GM23338 (cell line): ENCODE measurements around the gene HK1. TPM values are rescaled to one million over a fixed set of nuclear protein-coding genes. Genes with fewer than 3 reads are reported as not detected.
"Not testable (repeated sequence)": the region's sequence is repeated elsewhere in the genome, so short reads cannot be mapped to it uniquely, and the experiment has no call there.

Experiments used
- ATAC-seq: fragments of 200-7000 bp; cut with Tn5 transposase; 3 replicates; pipeline ENCODE4 v1.9.1; 2020
- DNase-seq: peaks from one replicate; pipeline ENCODE4 v3.0.0-alpha.2; 2015; ENCODE audit warnings: low spot score
- H2AFZ ChIP-seq: fragments of 200-600 bp; sonication (generic); 2 replicates; pipeline ENCODE4 v1.8.0; 2016; ENCODE audit warnings: antibody characterized with exemption, mild to moderate bottlenecking, moderate library complexity
- H3F3A ChIP-seq: fragments of 200-600 bp; sonication (generic); replicated peaks from 2 replicates; pipeline ENCODE4 v1.8.0; 2017; ENCODE audit warnings: antibody characterized with exemption, mixed run types, low read depth
- H3K27ac ChIP-seq: fragments of 200-600 bp; sonication (generic); 2 replicates; pipeline ENCODE4 v1.6.1; 2016; ENCODE audit warnings: low read depth
- H3K27me3 ChIP-seq: fragments of 200-600 bp; sonication (generic); 2 replicates; pipeline ENCODE4 v1.8.0; 2016; ENCODE audit warnings: mild to moderate bottlenecking, mixed run types, moderate library complexity; ENCODE audit not compliant: insufficient read depth
- H3K36me3 ChIP-seq: fragments of 200-600 bp; sonication (generic); 2 replicates; pipeline ENCODE4 v1.8.0; 2016; ENCODE audit warnings: mild to moderate bottlenecking; ENCODE audit not compliant: insufficient read depth
- H3K4me1 ChIP-seq: fragments of 200-600 bp; sonication (generic); 2 replicates; pipeline ENCODE4 v1.8.0; 2016; ENCODE audit warnings: mild to moderate bottlenecking, moderate library complexity; ENCODE audit not compliant: insufficient read depth
- H3K4me2 ChIP-seq: fragments of 200-600 bp; sonication (generic); 2 replicates; pipeline ENCODE4 v1.7.1; 2017; ENCODE audit warnings: mixed run types
- H3K4me3 ChIP-seq: fragments of 200-600 bp; sonication (generic); 2 replicates; pipeline ENCODE4 v1.6.1; 2016; ENCODE audit warnings: mixed run types
- H3K79me2 ChIP-seq: fragments of 200-600 bp; sonication (generic); replicated peaks from 2 replicates; pipeline ENCODE4 v1.8.0; 2017; ENCODE audit warnings: mild to moderate bottlenecking; ENCODE audit not compliant: insufficient read depth
- H3K9me2 ChIP-seq: fragments of 200-600 bp; sonication (generic); 2 replicates; pipeline ENCODE4 v1.8.0; 2017; ENCODE audit not compliant: insufficient read depth
- H4K20me1 ChIP-seq: fragments of 200-600 bp; sonication (generic); replicated peaks from 2 replicates; pipeline ENCODE4 v1.8.0; 2017; ENCODE audit warnings: mild to moderate bottlenecking; ENCODE audit not compliant: insufficient read depth
- H3K27ac Mint-ChIP-seq: 2 replicates; pipeline ENCODE4 v1.8.0; 2020; ENCODE audit warnings: inconsistent platforms, mild to moderate bottlenecking, moderate library complexity, mixed read lengths
- H3K27me3 Mint-ChIP-seq: 3 replicates; pipeline ENCODE4 v1.8.0; 2022; ENCODE audit warnings: low read depth, mild to moderate bottlenecking, moderate library complexity, mixed read lengths, inconsistent platforms; ENCODE audit not compliant: insufficient read depth, poor library complexity
- H3K36me3 Mint-ChIP-seq: 3 replicates; pipeline ENCODE4 v1.8.0; 2021; ENCODE audit warnings: low read depth, mild to moderate bottlenecking, inconsistent platforms, moderate library complexity, mixed read lengths
- H3K4me1 Mint-ChIP-seq: 3 replicates; pipeline ENCODE4 v1.8.0; 2020; ENCODE audit warnings: mild to moderate bottlenecking, inconsistent platforms, mixed read lengths
- H3K4me3 Mint-ChIP-seq: 3 replicates; pipeline ENCODE4 v1.8.0; 2021; ENCODE audit warnings: moderate library complexity, mild to moderate bottlenecking, inconsistent platforms, mixed read lengths
- H3K9me3 Mint-ChIP-seq: 3 replicates; pipeline ENCODE4 v1.8.0; 2020; ENCODE audit warnings: moderate library complexity, mild to moderate bottlenecking, inconsistent platforms, mixed read lengths
- CTCF ChIP-seq, 2 experiments: fragments of 200-600 bp in 1 of 2; sonication (generic) in 1 of 2; conservative IDR thresholded peaks; 2 replicates each; pipeline versions ENCODE4 v1.5.1 to v1.6.1; 2016 to 2017; ENCODE audit warnings: antibody characterized with exemption in 2 of 2, low read depth in 2 of 2, mild to moderate bottlenecking in 2 of 2, moderate library complexity in 1 of 2
- ETS1 ChIP-seq: IDR thresholded peaks from 2 replicates; pipeline ENCODE4 v1.6.1; 2016; ENCODE audit warnings: antibody characterized with exemption
- EZH2phosphoT487 ChIP-seq: fragments of 200-600 bp; sonication (generic); IDR thresholded peaks from one replicate; pipeline ENCODE4 v1.8.1; 2018; ENCODE audit warnings: antibody characterized with exemption; ENCODE audit not compliant: unreplicated experiment
- JUNB ChIP-seq: IDR thresholded peaks from one replicate; pipeline ENCODE4 v1.6.1; 2016; ENCODE audit warnings: antibody characterized with exemption; ENCODE audit not compliant: unreplicated experiment
- NANOG ChIP-seq: IDR thresholded peaks from 2 replicates; pipeline ENCODE4 v1.6.1; 2016; ENCODE audit warnings: antibody characterized with exemption, borderline replicate concordance
- POLR2AphosphoS5 ChIP-seq: IDR thresholded peaks from 2 replicates; pipeline ENCODE4 v1.6.1; 2016; ENCODE audit warnings: antibody characterized with exemption, low read depth
- REST ChIP-seq: IDR thresholded peaks from one replicate; pipeline ENCODE4 v1.6.1; 2018; ENCODE audit warnings: antibody characterized with exemption; ENCODE audit not compliant: unreplicated experiment
- STAT1 ChIP-seq: IDR thresholded peaks from one replicate; pipeline ENCODE4 v1.6.1; 2016; ENCODE audit warnings: antibody characterized with exemption; ENCODE audit not compliant: unreplicated experiment
- ZNF114 ChIP-seq: fragments of 250-450 bp; sonication (Bioruptor Pico); IDR thresholded peaks from 2 replicates; pipeline ENCODE4 v1.5.0; 2020; ENCODE audit warnings: mild to moderate bottlenecking, moderate library complexity
- ZNF331 ChIP-seq: fragments of 250-450 bp; sonication (Bioruptor Pico); IDR thresholded peaks from 2 replicates; pipeline ENCODE4 v1.5.0; 2020; ENCODE audit warnings: low read depth, mild to moderate bottlenecking, moderate library complexity
- polyA plus RNA-seq: library from polyadenylated mRNA; unstranded; fragments of >200 nt; fragmentation: Nextera tagmentation; extraction: Ambion mirVana; gene quantifications from 2 replicates; pipeline ENCODE4 v1.2.1, GENCODE V29; 2016
- total RNA-seq: library from RNA; depleted of rRNA; stranded (reverse); fragments of >200 nt; shearing (Covaris generic); gene quantifications from 2 replicates; pipeline ENCODE4 v1.2.3, GENCODE V29; 2014

The HK1 gene
- total and polyA plus RNA-seq, 2 experiments from 2014 or later, result 76.6 to 229 TPM

- no peak for TF ChIP-seq CTCF (conservative IDR thresholded peaks at IDR 0.05; ENCODE audit: low read depth in 2 of 2)
- no peak for TF ChIP-seq POLR2AphosphoS5
- TF ChIP-seq JUNB, result no peak
Measured at GRCh38 chr10:69307434-69307833, 29.1 kb downstream of the HK1 start (continued).

DNA sequence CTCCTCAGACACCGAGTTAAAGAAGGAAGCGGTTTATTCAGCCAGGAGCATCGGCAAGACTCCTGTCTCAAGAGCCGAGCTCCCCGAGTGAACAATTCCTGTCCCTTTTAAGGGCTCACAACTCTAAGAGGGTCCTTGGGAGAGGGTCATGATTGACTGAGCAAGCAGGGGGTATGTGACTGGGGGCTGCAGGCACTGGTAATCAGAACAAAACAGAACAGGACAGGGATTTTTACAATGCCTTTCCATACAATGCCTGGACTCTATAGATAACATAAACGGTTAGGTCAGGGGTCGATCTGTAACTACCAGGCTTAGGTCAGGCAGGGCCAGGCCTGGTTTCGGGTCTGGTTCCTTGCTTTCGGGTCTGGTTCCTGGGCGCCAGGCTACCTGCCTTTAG is 30.0 kb downstream of the HK1 start:
- not testable (repeated sequence) for H3K79me2 ChIP-seq, DNase-seq, H3K9me3 Mint-ChIP-seq, H3K27me3 ChIP-seq, H3F3A ChIP-seq, H3K4me3 Mint-ChIP-seq, H3K9me2 ChIP-seq, H4K20me1 ChIP-seq, ATAC-seq, H3K4me3 ChIP-seq, H3K4me2 ChIP-seq, H3K27ac Mint-ChIP-seq, H3K36me3 Mint-ChIP-seq, H2AFZ ChIP-seq, H3K27ac ChIP-seq, H3K27me3 Mint-ChIP-seq, H3K36me3 ChIP-seq
- peaks cover 31% of the 10 kb centered on the region for H3K4me1 ChIP-seq
- peaks cover 17% of the 10 kb centered on the region for H3K4me1 Mint-ChIP-seq

GRCh38 chr10:69311309-69311708 is 33.0 kb downstream of the HK1 start:
- Histone ChIP-seq H3K27me3 (no peaks in the 10 kb centered on the region), H4K20me1 (no peaks in the 10 kb centered on the region), H3K27ac (no peak overlapping the region), H3K9me2 (no peaks in the 10 kb centered on the region), H3F3A (peaks cover 12% of the 10 kb centered on the region), H3K36me3 (no peaks in the 10 kb centered on the region), H2AFZ (no peak overlapping the region), H3K79me2 (no peaks in the 10 kb centered on the region), H3K4me3 (no peak overlapping the region), H3K4me1 (peaks cover 37% of the 10 kb centered on the region), H3K4me2 (no peak overlapping the region)
- ATAC-seq (no peak), DNase-seq (no peak)
- Mint-ChIP-seq H3K27me3 (peaks cover 10% of the 10 kb centered on the region), H3K27ac (no peak overlapping the region), H3K9me3 (peaks cover 7% of the 10 kb centered on the region; the same call in 2 of the 3 replicates), H3K36me3 (peaks cover 7% of the 10 kb centered on the region; the same call in 1 of the 3 replicates), H3K4me3 (no peak overlapping the region), H3K4me1 (peaks cover 26% of the 10 kb centered on the region)
- TF ChIP-seq EZH2phosphoT487 (no peak), ETS1 (no peak), REST (no peak), JUNB (no peak), CTCF (conservative IDR thresholded peaks at IDR 0.05; ENCODE audit: low read depth in 2 of 2) (no peak), POLR2AphosphoS5 (no peak), ZNF331 (CRISPR knock-in tag) (no peak), NANOG (no peak), ZNF114 (CRISPR knock-in tag) (no peak), STAT1 (no peak)
